CD4-positive, alpha-beta memory T cell (primary cell): Measurements from ENCODE around the gene ZNF324B. TPM values are rescaled to one million over a fixed set of nuclear protein-coding genes. Genes with fewer than 3 reads are reported as not detected.
"Not testable (repeated sequence)": the region's sequence is repeated elsewhere in the genome, so short reads cannot be mapped to it uniquely, and the experiment has no call there.

Source experiments
- CTCF ChIA-PET: fragments of 350-600 bp; sonication (Branson Sonifier 250); formaldehyde crosslinking; loops from one replicate; lab custom pipeline; 2021; ENCODE audit warnings: inconsistent platforms; ENCODE audit not compliant: partially characterized antibody; lab: Charles Lee
- POLR2A ChIA-PET: fragments of 350-600 bp; sonication (Branson Sonifier 250); formaldehyde crosslinking; loops from one replicate; lab custom pipeline; 2021; ENCODE audit not compliant: partially characterized antibody; lab: Charles Lee
- DNase-seq, 5 donors: peaks; one replicate each; pipeline versions ENCODE4 v3.0.0 to v3.0.0-alpha.2; 2020 to 2022; ENCODE audit warnings: mixed read lengths in 1 of 5
- H3K27ac ChIP-seq: one replicate; pipeline ENCODE4 v1.7.0; 2013; ENCODE audit warnings: low read depth, low read length
- H3K27me3 ChIP-seq: 2 replicates; pipeline ENCODE4 v1.7.0; 2013; ENCODE audit warnings: mild to moderate bottlenecking, low read length, moderate library complexity; ENCODE audit not compliant: insufficient read depth
- H3K36me3 ChIP-seq: 2 replicates; pipeline ENCODE4 v1.7.0; 2013; ENCODE audit warnings: mild to moderate bottlenecking, low read length, moderate library complexity; ENCODE audit not compliant: insufficient read depth
- H3K4me1 ChIP-seq: 2 replicates; pipeline ENCODE4 v1.7.0; 2013; ENCODE audit warnings: mild to moderate bottlenecking, low read length, moderate library complexity; ENCODE audit not compliant: insufficient read depth
- H3K4me3 ChIP-seq, 2 donors: one replicate each; pipeline ENCODE4 v1.7.0; 2013; ENCODE audit warnings: low read length in 2 of 2, mild to moderate bottlenecking in 1 of 2
- H3K9me3 ChIP-seq, 2 donors: one replicate each; pipeline ENCODE4 v1.7.0; 2013; ENCODE audit warnings: low read length in 2 of 2, control low read depth in 1 of 2; ENCODE audit not compliant: control insufficient read depth in 1 of 2
- H3K27ac Mint-ChIP-seq, 7 donors: one replicate each; pipeline ENCODE4 v1.8.0; 2020 to 2021; ENCODE audit warnings: mixed read lengths in 7 of 7, mild to moderate bottlenecking in 6 of 7, inconsistent platforms in 3 of 7, moderate library complexity in 3 of 7
- H3K27me3 Mint-ChIP-seq, 2 donors: one replicate each; pipeline ENCODE4 v1.8.0; 2020 to 2021; ENCODE audit warnings: mixed read lengths in 2 of 2
- H3K36me3 Mint-ChIP-seq, 2 donors: one replicate each; pipeline ENCODE4 v1.8.0; 2020 to 2021; ENCODE audit warnings: mixed read lengths in 2 of 2, inconsistent platforms in 1 of 2, mild to moderate bottlenecking in 1 of 2
- H3K4me1 Mint-ChIP-seq, 4 donors: one replicate each; pipeline ENCODE4 v1.8.0; 2020 to 2021; ENCODE audit warnings: mixed read lengths in 4 of 4, mild to moderate bottlenecking in 1 of 4
- H3K4me3 Mint-ChIP-seq, 8 donors: one replicate each; pipeline ENCODE4 v1.8.0; 2020 to 2021; ENCODE audit warnings: mixed read lengths in 8 of 8, mild to moderate bottlenecking in 7 of 8, moderate library complexity in 6 of 8, inconsistent platforms in 3 of 8
- H3K9me3 Mint-ChIP-seq, 8 donors: one replicate each; pipeline ENCODE4 v1.8.0; 2020 to 2021; ENCODE audit warnings: mixed read lengths in 8 of 8, mild to moderate bottlenecking in 5 of 8, inconsistent platforms in 3 of 8, moderate library complexity in 1 of 8
- intact Hi-C: fragments of 100-400 bp; cut with micrococcal nuclease; formaldehyde crosslinking; loops from one replicate; pipeline ENCODE4 v1.15.1; 2023
- polyA plus RNA-seq, 2 donors: library from polyadenylated mRNA; unstranded; fragments of 300-500 nt; fragmentation: Illumina TruSeq; gene quantifications; one replicate each; pipeline ENCODE4 v1.2.3, GENCODE V29; 2021
- total RNA-seq, 2 experiments: library from RNA; stranded (reverse); gene quantifications; one replicate each; pipeline ENCODE4 v1.2.3, GENCODE V29; 2021

ZNF324B gene
- total and polyA plus RNA-seq, 4 experiments from 2014 or later: 1.2 to 13.7 (median 7.3) TPM

GRCh38 chr19:58466760-58467589 lies 15.6 kb downstream of the ZNF324B start, which contains the start of gene ZNF324:
ZNF324 (plus strand) TSS chr19:58467080; CDS start chr19:58469186, 2,106 bp downstream.
- DNase-seq: peak; percentile 94 to 96 (median 95)
- peaks cover 14 to 32% (median 22%) of the 10 kb centered on the region in 4 donors for H3K4me1 Mint-ChIP-seq
- Histone ChIP-seq H3K9me3 (no peaks in the 10 kb centered on the region), H3K4me1 (peaks cover 20% of the 10 kb centered on the region), H3K36me3 (peaks cover 4% of the 10 kb centered on the region), H3K4me3 (peak within 1 kb of the TSS; percentile 52 to 83), H3K27ac (peak within 1 kb of the TSS; percentile 92), H3K27me3 (no peaks in the 10 kb centered on the region)
- H3K36me3 Mint-ChIP-seq: peaks cover under 1 to 15% of the 10 kb centered on the region in 2 donors
- CTCF ChIA-PET: no interaction called here
- peak within 1 kb of the TSS; percentile 82 to 91 (median 87) for H3K4me3 Mint-ChIP-seq
- H3K9me3 Mint-ChIP-seq: no peaks in the 10 kb centered on the region
- H3K27me3 Mint-ChIP-seq: peaks cover 0 to 1% of the 10 kb centered on the region in 2 donors
- intact Hi-C loops: loop anchor here (1.0 to 2.0 kb wide), 8 partner anchors 8 to 284 kb away; partner anchors contain the start of genes ZNF132, ZNF274, ZNF324B and ZNF837
- POLR2A ChIA-PET: interaction anchor here (0.6 to 2.0 kb wide), 5 partner anchors 8 to 53 kb away, joined by 3 to 8 read pairs (median 5); partner anchors contain the start of genes ZBTB45, ZNF324B and ZNF446
- H3K27ac Mint-ChIP-seq: peak within 1 kb of the TSS; percentile 80 to 93 (median 91)

GRCh38 chr19:58468216-58468839 lies 16.9 kb downstream of the ZNF324B start:
- Histone ChIP-seq H3K9me3 (no peaks in the 10 kb centered on the region), H3K36me3 (peaks cover 8% of the 10 kb centered on the region), H3K4me3 (peak overlapping the region in 1 of 2 donors; percentile 9), H3K27ac (no peak overlapping the region), H3K4me1 (peaks cover 20% of the 10 kb centered on the region), H3K27me3 (no peaks in the 10 kb centered on the region)
- CTCF ChIA-PET: no interaction called here
- Mint-ChIP-seq H3K36me3 (peaks cover 4 to 26% of the 10 kb centered on the region in 2 donors), H3K27me3 (peaks cover 0 to 1% of the 10 kb centered on the region in 2 donors), H3K27ac (peak overlapping the region; percentile 5 to 93 (median 85)), H3K4me3 (peak overlapping the region; percentile 80 to 91 (median 87)), H3K4me1 (peaks cover 14 to 32% (median 22%) of the 10 kb centered on the region in 4 donors), H3K9me3 (no peaks in the 10 kb centered on the region)
- POLR2A ChIA-PET: interaction anchor here (0.6 to 1.1 kb wide), 2 partner anchors 7 to 75 kb away, joined by 3 read pairs; partner anchors contain the start of gene ZNF446
- intact Hi-C loops: no loop called here
- no peak for DNase-seq

- H3K27me3 ChIP-seq: no peaks in the 10 kb centered on the region
- peak overlapping the region in 4 of 8 donors; percentile 2 to 91 (median 66) for H3K4me3 Mint-ChIP-seq
- H3K36me3 ChIP-seq: peaks cover 8% of the 10 kb centered on the region
- no peaks in the 10 kb centered on the region for H3K9me3 Mint-ChIP-seq
- peaks cover 4 to 26% of the 10 kb centered on the region in 2 donors for H3K36me3 Mint-ChIP-seq
- peaks cover 13 to 39% (median 22%) of the 10 kb centered on the region in 4 donors for H3K4me1 Mint-ChIP-seq
- H3K27ac ChIP-seq: no peak overlapping the region
- H3K27me3 Mint-ChIP-seq: no peaks in the 10 kb centered on the region
- peak overlapping the region in 2 of 7 donors; percentile 80 to 83 for H3K27ac Mint-ChIP-seq
- DNase-seq: no peak
- CTCF ChIA-PET: no interaction called here
- peaks cover 20% of the 10 kb centered on the region for H3K4me1 ChIP-seq
- POLR2A ChIA-PET: interaction anchor here (1.5 kb wide), 1 partner anchor 61 kb away, joined by 3 read pairs; the partner anchor contains the start of gene ZNF584
- H3K4me3 ChIP-seq: no peak overlapping the region
- intact Hi-C loops: no loop called here
- H3K9me3 ChIP-seq: no peaks in the 10 kb centered on the region
Measured at GRCh38 chr19:58469241-58470013, 18.0 kb downstream of the ZNF324B start.

GRCh38 chr19:58470837-58471543 lies 19.6 kb downstream of the ZNF324B start:
- CTCF ChIA-PET, H3K36me3 ChIP-seq, H3K4me3 ChIP-seq, intact Hi-C loops, DNase-seq, POLR2A ChIA-PET, H3K27me3 ChIP-seq, H3K9me3 ChIP-seq, H3K27ac ChIP-seq, H3K27me3 Mint-ChIP-seq, H3K9me3 Mint-ChIP-seq: not testable (repeated sequence)
- peaks cover 4 to 30% of the 10 kb centered on the region in 2 donors for H3K36me3 Mint-ChIP-seq
- peaks cover 28% of the 10 kb centered on the region for H3K4me1 ChIP-seq
- peaks cover 17 to 49% (median 33%) of the 10 kb centered on the region in 4 donors for H3K4me1 Mint-ChIP-seq
- H3K4me3 Mint-ChIP-seq: peak overlapping the region in 1 of 8 donors; percentile 61
- H3K27ac Mint-ChIP-seq: peak overlapping the region in 3 of 7 donors; percentile 8 to 54 (median 36)

DNA sequence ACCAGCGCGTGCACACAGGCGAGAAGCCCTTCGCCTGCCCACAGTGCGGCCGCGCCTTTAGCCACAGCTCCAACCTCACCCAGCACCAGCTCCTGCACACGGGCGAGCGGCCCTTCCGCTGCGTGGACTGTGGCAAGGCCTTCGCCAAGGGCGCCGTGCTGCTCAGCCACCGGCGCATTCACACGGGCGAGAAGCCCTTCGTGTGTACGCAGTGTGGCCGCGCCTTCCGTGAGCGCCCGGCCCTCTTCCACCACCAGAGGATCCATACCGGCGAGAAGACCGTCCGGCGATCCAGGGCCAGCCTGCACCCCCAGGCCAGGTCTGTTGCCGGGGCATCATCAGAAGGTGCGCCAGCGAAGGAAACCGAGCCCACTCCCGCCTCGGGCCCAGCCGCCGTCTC lies 20.3 kb downstream of the ZNF324B start:
- no peaks in the 10 kb centered on the region for H3K27me3 Mint-ChIP-seq
- Histone ChIP-seq H3K27ac (no peak overlapping the region), H3K27me3 (no peaks in the 10 kb centered on the region), H3K4me1 (peaks cover 28% of the 10 kb centered on the region), H3K36me3 (peaks cover 8% of the 10 kb centered on the region), H3K9me3 (no peaks in the 10 kb centered on the region), H3K4me3 (no peak overlapping the region)
- peaks cover 4 to 30% of the 10 kb centered on the region in 2 donors for H3K36me3 Mint-ChIP-seq
- no peaks in the 10 kb centered on the region for H3K9me3 Mint-ChIP-seq
- no peak for DNase-seq
- POLR2A ChIA-PET: no interaction called here
- H3K27ac Mint-ChIP-seq: peak overlapping the region in 1 of 7 donors; percentile 15
- CTCF ChIA-PET: no interaction called here
- peak overlapping the region in 1 of 8 donors; percentile 36 for H3K4me3 Mint-ChIP-seq
- intact Hi-C loops: no loop called here
- peaks cover 16 to 47% (median 32%) of the 10 kb centered on the region in 4 donors for H3K4me1 Mint-ChIP-seq

DNA sequence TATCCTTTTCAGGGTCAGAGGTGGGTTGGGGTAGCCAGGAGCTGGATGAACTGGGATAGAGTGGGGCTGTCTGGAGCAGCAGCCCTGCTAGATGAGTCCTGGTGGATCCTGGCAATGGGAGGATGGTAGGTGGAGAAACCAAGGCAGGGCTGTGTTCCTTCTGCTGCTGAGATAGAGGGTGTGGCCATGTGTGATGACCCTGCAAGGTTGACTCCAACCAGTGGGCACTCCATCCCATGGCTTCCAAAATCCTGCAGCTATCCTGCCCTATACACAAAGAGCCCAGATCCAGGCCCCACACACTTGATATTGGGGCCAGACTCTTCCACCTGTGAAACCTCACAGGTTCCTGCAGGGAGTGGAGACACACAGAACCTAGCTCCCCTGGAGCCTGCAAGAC lies 22.4 kb downstream of the ZNF324B start:
- peaks cover 4 to 21% of the 10 kb centered on the region in 2 donors for H3K36me3 Mint-ChIP-seq
- no peak for DNase-seq
- H3K27ac Mint-ChIP-seq: peak overlapping the region in 6 of 7 donors; percentile 75 to 100 (median 94)
- H3K36me3 ChIP-seq: peaks cover 8% of the 10 kb centered on the region
- H3K9me3 Mint-ChIP-seq: no peaks in the 10 kb centered on the region
- no peaks in the 10 kb centered on the region for H3K27me3 ChIP-seq
- H3K9me3 ChIP-seq: no peaks in the 10 kb centered on the region
- intact Hi-C loops: loop anchor here (2.0 kb wide), 1 partner anchor 291 kb away; the partner anchor contains the start of gene ZNF274
- POLR2A ChIA-PET: no interaction called here
- peak overlapping the region in 3 of 8 donors; percentile 26 to 43 (median 36) for H3K4me3 Mint-ChIP-seq
- H3K4me3 ChIP-seq: no peak overlapping the region
- no peaks in the 10 kb centered on the region for H3K27me3 Mint-ChIP-seq
- CTCF ChIA-PET: no interaction called here
- H3K27ac ChIP-seq: no peak overlapping the region
- H3K4me1 Mint-ChIP-seq: peaks cover 10 to 38% (median 20%) of the 10 kb centered on the region in 4 donors
- peaks cover 17% of the 10 kb centered on the region for H3K4me1 ChIP-seq
